ENCODE results near the gene SKI.

SKI gene

GRCh38 chr1:2210786-2211185, 17.3 kb upstream of the SKI start:
- DNase-seq: no peak

- DNase-seq: no peak
These were observed 15.9 kb upstream of the SKI start for GRCh38 chr1:2212274-2212531.

DNA sequence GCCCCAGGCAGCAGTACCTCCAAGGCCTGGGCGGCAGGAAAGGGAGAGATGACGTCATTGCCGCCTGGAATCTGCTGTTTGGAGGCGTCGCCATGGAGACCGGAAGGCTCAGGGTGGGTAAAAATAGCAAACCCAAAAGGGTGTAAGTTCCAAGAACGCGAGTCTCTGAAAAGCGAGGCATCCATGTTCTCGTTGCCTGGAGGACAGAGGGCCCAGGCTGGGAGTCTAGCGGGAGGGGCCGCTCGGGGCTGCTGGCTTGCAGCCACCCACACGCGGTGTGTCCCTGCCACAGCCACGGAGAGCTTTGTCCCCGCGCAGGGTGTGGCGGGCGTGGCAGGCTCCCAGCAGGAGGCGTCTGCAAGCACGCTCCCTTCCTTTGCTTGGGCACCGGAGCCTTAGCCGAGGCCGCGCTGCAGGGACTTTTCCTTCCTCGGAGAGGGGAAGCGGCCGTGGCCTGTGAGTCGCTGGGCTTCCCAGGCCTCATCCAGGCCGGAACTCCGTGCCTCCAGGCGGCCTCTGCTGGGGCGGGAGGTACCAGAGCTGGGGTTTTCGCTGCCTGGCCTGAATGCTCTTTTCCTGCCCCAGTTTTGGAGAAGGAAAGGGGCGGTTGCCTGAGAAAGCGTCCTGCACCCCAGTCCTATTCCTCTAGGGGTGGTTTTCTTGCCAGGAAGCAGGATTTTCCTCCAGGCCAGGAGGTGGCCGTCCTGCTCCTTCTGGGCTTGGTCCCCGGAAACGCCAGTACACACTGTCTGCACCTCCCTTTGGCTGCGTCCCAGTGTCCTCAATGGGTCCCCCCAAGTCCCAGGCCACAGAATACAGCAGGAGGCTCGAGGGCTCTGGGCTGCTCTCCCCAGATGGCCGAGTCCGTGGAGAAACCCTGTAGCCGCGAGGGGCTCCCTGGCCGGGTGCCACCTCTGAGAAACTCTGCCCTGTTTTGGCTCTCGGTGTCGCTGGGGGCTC, 15.3 kb upstream of the SKI start:
- DNase-seq: peak; percentile 97

- DNase-seq: no peak
These were observed 14.3 kb upstream of the SKI start for GRCh38 chr1:2213576-2214505.

- DNase-seq: no peak
These were observed 13.4 kb upstream of the SKI start for GRCh38 chr1:2214541-2215241.

GRCh38 chr1:2215329-2215728, 12.8 kb upstream of the SKI start:
- DNase-seq: no peak

GRCh38 chr1:2215909-2216766, 12.0 kb upstream of the SKI start:
- no peak for DNase-seq

GRCh38 chr1:2216767-2217058, 11.4 kb upstream of the SKI start:
- DNase-seq: no peak

DNA sequence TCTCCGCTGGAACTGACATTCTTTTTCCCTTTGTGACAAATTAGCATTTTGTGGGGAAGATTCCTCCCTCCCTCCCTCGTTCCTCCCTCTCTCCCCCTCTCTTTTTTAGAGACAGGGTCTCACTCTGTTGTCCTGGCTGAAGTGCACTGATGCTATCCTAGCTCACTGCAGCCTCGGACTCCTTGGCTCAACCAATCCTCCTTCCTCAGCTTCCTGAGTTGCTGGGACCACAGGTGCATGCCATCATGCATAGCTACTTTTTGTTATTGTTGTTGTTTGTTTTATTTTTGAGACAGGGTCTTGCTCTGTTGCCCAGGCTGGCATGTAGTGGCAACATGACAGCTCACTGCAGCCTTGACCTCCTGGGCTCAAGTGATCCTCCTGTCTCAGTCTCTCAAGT, 6.8 kb upstream of the SKI start:
- DNase-seq: no peak

DNA sequence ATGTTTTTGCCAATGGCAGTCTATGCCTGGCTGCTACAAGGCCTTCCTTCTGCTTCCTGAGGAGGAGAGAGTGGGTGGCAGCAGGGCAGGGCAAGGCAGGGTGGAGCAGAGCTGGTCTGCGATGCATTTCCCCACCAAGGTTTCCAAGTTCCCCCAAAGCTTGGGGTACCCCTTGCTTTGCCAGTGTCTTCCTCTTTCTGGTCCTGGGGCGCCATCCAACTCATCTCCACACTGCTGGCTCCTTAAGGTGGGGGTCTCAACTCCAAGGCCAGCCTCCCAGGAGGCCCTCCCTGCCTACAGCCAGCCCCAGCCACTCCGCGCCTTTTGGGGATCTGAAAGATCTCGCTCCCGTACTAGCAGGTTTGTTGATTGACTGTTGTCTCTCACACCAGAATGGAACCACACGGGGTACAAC, 3.9 kb upstream of the SKI start:
- no peak for DNase-seq

- DNase-seq: no peak
These were observed 3.3 kb upstream of the SKI start for GRCh38 chr1:2224631-2225428.

GRCh38 chr1:2226525-2227345, 1.4 kb upstream of the SKI start:
- no peak for DNase-seq

DNA sequence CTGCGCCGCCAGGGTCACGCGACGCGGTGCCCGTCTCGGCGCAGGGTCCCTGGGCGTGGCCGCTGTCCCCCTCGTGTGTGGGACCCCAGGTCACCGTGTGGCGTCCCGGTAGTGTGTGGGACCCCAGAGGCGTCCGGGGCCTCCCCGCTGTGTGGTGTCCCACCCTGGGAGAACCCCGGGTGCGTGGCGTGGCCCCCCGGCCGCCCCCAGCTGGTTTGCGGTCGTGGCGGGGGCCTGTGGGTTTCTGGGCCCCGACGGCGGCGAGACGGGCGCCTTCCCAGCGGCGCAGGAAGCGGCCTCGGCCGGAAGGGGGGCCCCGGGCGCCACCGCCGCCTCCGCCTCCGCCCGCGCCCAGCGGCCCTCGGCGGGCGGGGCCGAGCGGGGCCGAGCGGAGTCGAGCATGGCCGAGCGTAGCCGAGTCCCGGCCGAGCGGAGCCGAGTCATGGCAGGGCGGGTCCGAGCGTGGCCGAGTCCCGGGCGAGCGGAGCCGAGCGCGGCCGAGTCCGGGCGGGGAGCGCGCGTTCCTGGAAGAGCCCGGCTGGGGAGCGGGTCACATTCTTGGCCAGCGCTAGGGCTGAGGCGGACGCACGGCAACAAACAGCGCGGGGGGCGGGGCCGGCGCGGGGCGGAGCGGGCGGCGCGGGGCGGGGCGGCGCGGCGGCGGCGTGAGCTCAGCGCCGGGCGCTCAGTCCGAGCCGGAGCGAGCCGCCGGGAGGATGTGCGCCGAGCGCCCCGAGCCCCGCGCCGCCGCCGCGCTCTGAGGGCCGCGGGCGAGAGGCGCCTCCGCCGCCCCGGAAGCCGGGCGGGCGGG, 568 bp upstream of the SKI start:
- peak; percentile 98 for DNase-seq

- no peak for DNase-seq
These were observed 546 bp downstream of the SKI start for GRCh38 chr1:2228694-2229036.

- DNase-seq: no peak
These were observed 1.1 kb downstream of the SKI start for GRCh38 chr1:2229037-2229864.

- DNase-seq: no peak
These were observed 2.0 kb downstream of the SKI start for GRCh38 chr1:2229911-2230731.

GRCh38 chr1:2230781-2231531, 2.8 kb downstream of the SKI start:
- DNase-seq: no peak
